ENCODE data around the gene CCR3. TPM values are rescaled to one million over a fixed set of nuclear protein-coding genes. Genes with fewer than 3 reads are reported as not detected.
A peak's percentile ranks its signal among the peaks of the same experiment; 100 is the strongest.

The CCR3 gene
- total and polyA plus RNA-seq, 10 donors = 0.10 to 1.7 (median 0.59) TPM

GRCh38 chr3:46261926-46262594 lies 19.8 kb downstream of the CCR3 start:
- Histone ChIP-seq H3K27ac (peak overlapping the region in 2 of 8 donors; percentile 10 to 26), H3K4me3 (no peak overlapping the region), H3K4me1 (peaks cover 0 to 7% (median 0%) of the 10 kb centered on the region in 6 donors), H3K36me3 (no peaks in the 10 kb centered on the region), H3K9me3 (peaks cover 0 to 12% (median 7%) of the 10 kb centered on the region in 8 donors), H3K27me3 (replicated peaks in 1 of 7) (no peaks in the 10 kb centered on the region)
- 46 to 67% (median 57%) methylated on average over 5 of the region's 5 CpGs for WGBS, 5 donors
- TF ChIP-seq CTCF (IDR thresholded peaks at IDR 0.05 in 8 of 11, conservative IDR thresholded peaks at IDR 0.05 in 3 of 11) = no peak
- TF ChIP-seq POLR2A (IDR thresholded peaks at IDR 0.05) = no peak
- no peak for TF ChIP-seq POLR2AphosphoS5 (IDR thresholded peaks at IDR 0.05)
- DNase-seq = no peak
- intact Hi-C loops (cut with DNase I; ENCODE audit: low total_unique reads) = no loop called here

- peaks cover 0 to 12% (median 7%) of the 10 kb centered on the region in 8 donors for H3K9me3 ChIP-seq
- no peak for DNase-seq
- no peaks in the 10 kb centered on the region for H3K36me3 ChIP-seq
These were observed 21.7 kb downstream of the CCR3 start for GRCh38 chr3:46264002-46264401.

GRCh38 chr3:46266598-46266997 lies 24.3 kb downstream of the CCR3 start:
- intact Hi-C loops (cut with DNase I; ENCODE audit: low total_unique reads) = no loop called here
- TF ChIP-seq CTCF (IDR thresholded peaks at IDR 0.05 in 8 of 11, conservative IDR thresholded peaks at IDR 0.05 in 3 of 11) (no peak), POLR2A (IDR thresholded peaks at IDR 0.05) (no peak), POLR2AphosphoS5 (IDR thresholded peaks at IDR 0.05) (no peak)

More at GRCh38 chr3:46264002-46264401, 21.7 kb downstream of the CCR3 start:
- no peaks in the 10 kb centered on the region for H3K27me3 ChIP-seq (replicated peaks in 1 of 7)
- TF ChIP-seq CTCF (IDR thresholded peaks at IDR 0.05 in 8 of 11, conservative IDR thresholded peaks at IDR 0.05 in 3 of 11) (no peak), POLR2AphosphoS5 (IDR thresholded peaks at IDR 0.05) (no peak), POLR2A (IDR thresholded peaks at IDR 0.05) (no peak)
- H3K27ac ChIP-seq = no peak overlapping the region
- no peak overlapping the region for H3K4me3 ChIP-seq
- H3K4me1 ChIP-seq = peaks cover 0 to 7% (median 0%) of the 10 kb centered on the region in 6 donors
- intact Hi-C loops (cut with DNase I; ENCODE audit: low total_unique reads) = no loop called here
- WGBS, 5 donors = 74 to 93% (median 87%) methylated on average over 1 of the region's 1 CpG

GRCh38 chr3:46269556-46269955 lies 27.3 kb downstream of the CCR3 start:
- TF ChIP-seq POLR2A (IDR thresholded peaks at IDR 0.05) = no peak
- TF ChIP-seq CTCF (IDR thresholded peaks at IDR 0.05 in 8 of 11, conservative IDR thresholded peaks at IDR 0.05 in 3 of 11) = no peak
- no peak for TF ChIP-seq POLR2AphosphoS5 (IDR thresholded peaks at IDR 0.05)
- Histone ChIP-seq H3K36me3 (no peaks in the 10 kb centered on the region), H3K27ac (peak overlapping the region in 4 of 8 donors; percentile 3 to 64 (median 31)), H3K9me3 (no peaks in the 10 kb centered on the region), H3K4me1 (no peaks in the 10 kb centered on the region), H3K4me3 (no peak overlapping the region), H3K27me3 (replicated peaks in 1 of 7) (no peaks in the 10 kb centered on the region)
- 41 to 50% (median 44%) methylated on average over 2 of the region's 2 CpGs for WGBS, 5 donors
- DNase-seq = no peak
- intact Hi-C loops (cut with DNase I; ENCODE audit: low total_unique reads) = no loop called here

More at GRCh38 chr3:46266598-46266997, 24.3 kb downstream of the CCR3 start:
- WGBS, 5 donors = 85 to 92% (median 88%) methylated on average over 3 to 4 of the region's 4 CpGs
- DNase-seq = no peak
- no peaks in the 10 kb centered on the region for H3K36me3 ChIP-seq
- no peaks in the 10 kb centered on the region for H3K9me3 ChIP-seq
- no peaks in the 10 kb centered on the region for H3K27me3 ChIP-seq (replicated peaks in 1 of 7)
- peaks cover 0 to 7% (median 0%) of the 10 kb centered on the region in 6 donors for H3K4me1 ChIP-seq
- H3K4me3 ChIP-seq = no peak overlapping the region
- H3K27ac ChIP-seq = no peak overlapping the region

Data from spleen (tissue), 11 donors.